HL-60 (cell line): ENCODE measurements around the gene HTR2A.

Experiments
- DNase-seq, 2 experiments: peaks; one replicate each; pipeline ENCODE4 v3.0.0-alpha.2; 2010 to 2020; ENCODE audit warnings: low read depth in 1 of 2, low spot score in 1 of 2
- H3K27ac ChIP-seq: fragments of 250-450 bp; sonication (Bioruptor Pico); replicated peaks from 2 replicates; pipeline ENCODE4 v1.5.1; 2020; ENCODE audit warnings: mild to moderate bottlenecking, moderate library complexity
- H3K27me3 ChIP-seq: fragments of 250-450 bp; sonication (Bioruptor Pico); 2 replicates; pipeline ENCODE4 v1.5.1; 2021; ENCODE audit warnings: mild to moderate bottlenecking, moderate library complexity; ENCODE audit not compliant: insufficient read depth, poor library complexity, severe bottlenecking
- H3K4me3 ChIP-seq: replicated peaks from 2 replicates; pipeline ENCODE4 v1.5.1; 2011; ENCODE audit warnings: mild to moderate bottlenecking, control low read depth, low read length; ENCODE audit not compliant: insufficient read depth
- CTCF ChIP-seq: IDR thresholded peaks from one replicate; pipeline ENCODE4 v1.5.1; 2011; ENCODE audit warnings: low read length, control low read depth, inconsistent platforms; ENCODE audit not compliant: insufficient read depth
- GABPA ChIP-seq: IDR thresholded peaks from 2 replicates; pipeline ENCODE4 v1.6.1; 2012; ENCODE audit warnings: low read depth
- POLR2AphosphoS5 ChIP-seq: IDR thresholded peaks from 2 replicates; pipeline ENCODE4 v1.6.1; 2012; ENCODE audit warnings: low read depth
- REST ChIP-seq: IDR thresholded peaks from 2 replicates; pipeline ENCODE4 v1.6.1; 2012; ENCODE audit warnings: low read depth; ENCODE audit not compliant: insufficient replicate concordance
- SPI1 ChIP-seq: IDR thresholded peaks from 2 replicates; pipeline ENCODE4 v1.6.1; 2012; ENCODE audit warnings: low read depth, mild to moderate bottlenecking, borderline replicate concordance

HTR2A gene

GRCh38 chr13:46834657-46835056 lies 62.2 kb downstream of the HTR2A start:
- no peak overlapping the region for H3K27ac ChIP-seq
- DNase-seq: no peak
- no peak overlapping the region for H3K4me3 ChIP-seq
- no peaks in the 10 kb centered on the region for H3K27me3 ChIP-seq
- no peak for TF ChIP-seq POLR2AphosphoS5
- no peak for TF ChIP-seq GABPA
- TF ChIP-seq SPI1: no peak
- TF ChIP-seq REST: no peak
- TF ChIP-seq CTCF: no peak

- Histone ChIP-seq H3K4me3 (no peak overlapping the region), H3K27me3 (no peaks in the 10 kb centered on the region), H3K27ac (no peak overlapping the region)
- peak in 1 of 2 experiments; percentile 45 for DNase-seq
- TF ChIP-seq REST: no peak
- no peak for TF ChIP-seq SPI1
- TF ChIP-seq CTCF: peak; percentile 69
Measured at GRCh38 chr13:46831588-46832194, 65.2 kb downstream of the HTR2A start.

- Histone ChIP-seq H3K4me3 (no peak overlapping the region), H3K27ac (no peak overlapping the region), H3K27me3 (no peaks in the 10 kb centered on the region)
- DNase-seq: no peak
- TF ChIP-seq SPI1 (no peak), REST (no peak), POLR2AphosphoS5 (no peak), CTCF (no peak), GABPA (no peak)
Measured at GRCh38 chr13:46830405-46831005, 66.3 kb downstream of the HTR2A start.
